Neural cell (in vitro differentiated cells): ENCODE data around the gene AMELX.

Source experiments
- EZH2 ChIP-seq: fragments of 200-600, 300-800 bp; shearing (Covaris generic), sonication (generic); IDR thresholded peaks from 2 replicates; pipeline ENCODE4 v1.6.1; 2014; ENCODE audit warnings: antibody characterized with exemption, low read length, borderline replicate concordance, mild to moderate bottlenecking; ENCODE audit not compliant: insufficient read depth, poor library complexity, severe bottlenecking
- TF ChIP-seq, protein P1 (sequence below): fragments of 450-650 bp; IDR thresholded peaks from 2 replicates; pipeline ENCODE4 v1.5.1; 2014; ENCODE audit warnings: antibody characterized with exemption, mild to moderate bottlenecking, moderate library complexity; ENCODE audit not compliant: poor library complexity, severe bottlenecking

DNA sequence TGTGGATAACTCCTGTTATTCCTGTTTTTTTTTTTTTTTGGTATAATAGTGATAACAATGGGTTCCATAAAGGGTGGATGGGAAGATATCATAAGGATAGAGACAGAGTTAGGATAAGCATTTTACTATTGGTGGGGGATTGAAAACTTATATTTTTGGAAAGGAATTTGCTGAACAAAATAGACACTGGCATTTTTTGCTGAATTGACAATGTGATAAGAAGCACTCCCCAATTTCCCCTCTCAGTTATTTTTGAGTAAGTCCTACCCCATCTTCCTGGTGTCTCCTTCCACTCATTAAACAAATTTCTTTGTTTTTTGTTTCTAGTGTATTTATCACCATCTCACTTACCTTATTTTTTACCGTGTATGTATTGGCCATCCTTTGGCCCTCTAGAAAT, 55.8 kb downstream of the AMELX start:
- TF ChIP-seq, protein P1, sequence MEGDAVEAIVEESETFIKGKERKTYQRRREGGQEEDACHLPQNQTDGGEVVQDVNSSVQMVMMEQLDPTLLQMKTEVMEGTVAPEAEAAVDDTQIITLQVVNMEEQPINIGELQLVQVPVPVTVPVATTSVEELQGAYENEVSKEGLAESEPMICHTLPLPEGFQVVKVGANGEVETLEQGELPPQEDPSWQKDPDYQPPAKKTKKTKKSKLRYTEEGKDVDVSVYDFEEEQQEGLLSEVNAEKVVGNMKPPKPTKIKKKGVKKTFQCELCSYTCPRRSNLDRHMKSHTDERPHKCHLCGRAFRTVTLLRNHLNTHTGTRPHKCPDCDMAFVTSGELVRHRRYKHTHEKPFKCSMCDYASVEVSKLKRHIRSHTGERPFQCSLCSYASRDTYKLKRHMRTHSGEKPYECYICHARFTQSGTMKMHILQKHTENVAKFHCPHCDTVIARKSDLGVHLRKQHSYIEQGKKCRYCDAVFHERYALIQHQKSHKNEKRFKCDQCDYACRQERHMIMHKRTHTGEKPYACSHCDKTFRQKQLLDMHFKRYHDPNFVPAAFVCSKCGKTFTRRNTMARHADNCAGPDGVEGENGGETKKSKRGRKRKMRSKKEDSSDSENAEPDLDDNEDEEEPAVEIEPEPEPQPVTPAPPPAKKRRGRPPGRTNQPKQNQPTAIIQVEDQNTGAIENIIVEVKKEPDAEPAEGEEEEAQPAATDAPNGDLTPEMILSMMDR: no peak
- TF ChIP-seq EZH2: no peak
